CMK (cell line): ENCODE results near the gene TPRKB.
"Not testable (repeated sequence)": the region's sequence is repeated elsewhere in the genome, so short reads cannot be mapped to it uniquely, and the experiment has no call there.

ENCODE experiments used
- DNase-seq: peaks from one replicate; pipeline ENCODE4 v3.0.0-alpha.2; 2010; ENCODE audit warnings: low read depth

The TPRKB gene

DNA sequence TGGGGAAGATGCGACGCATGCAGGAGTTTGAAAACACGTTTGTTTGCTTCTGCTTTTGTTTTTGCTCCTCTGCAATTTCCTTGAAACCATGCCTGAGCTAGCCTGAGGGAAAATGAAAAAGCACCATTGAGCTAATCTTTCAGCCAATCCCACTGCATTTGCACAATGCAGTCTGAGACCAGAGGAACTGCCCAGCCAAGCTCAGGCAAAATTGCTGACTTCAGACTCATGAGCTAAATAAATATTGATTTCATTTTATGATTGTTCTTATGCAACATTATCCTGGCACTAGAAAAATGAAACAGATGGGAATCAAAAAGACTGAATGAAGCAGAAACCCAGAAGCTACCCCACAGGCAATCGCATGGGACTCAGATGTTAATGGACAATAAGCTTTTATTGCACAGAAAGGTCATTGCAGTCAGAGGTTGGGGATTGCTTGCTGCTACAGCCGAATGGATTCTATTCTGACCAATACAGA, 37.0 kb downstream of the TPRKB start:
- DNase-seq, result no peak

- DNase-seq, result no peak
These were observed 37.7 kb downstream of the TPRKB start for GRCh38 chr2:73699437-73699836.

- DNase-seq, result no peak
These were observed 39.0 kb downstream of the TPRKB start for GRCh38 chr2:73698101-73698500.

DNA sequence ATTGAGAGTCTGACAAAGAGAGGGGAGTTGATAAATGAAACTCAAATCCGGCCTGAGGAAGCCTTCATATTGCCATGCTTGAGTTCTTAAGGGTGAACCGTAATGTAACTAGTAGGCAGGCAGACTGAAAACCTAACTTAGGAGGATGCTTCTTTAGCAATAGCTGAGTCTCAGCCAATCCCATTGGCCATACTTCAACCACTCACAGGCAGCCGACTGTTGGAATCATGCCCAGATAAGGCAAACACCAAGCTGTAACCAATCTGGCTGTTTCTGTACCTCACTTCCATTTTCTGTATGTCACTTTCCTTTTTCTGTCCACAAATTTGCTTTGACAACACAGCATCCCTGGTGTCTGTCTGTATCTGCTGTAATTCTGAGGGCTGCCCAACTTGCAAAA, 39.5 kb downstream of the TPRKB start:
- DNase-seq, result no peak

GRCh38 chr2:73696985-73697384, 40.2 kb downstream of the TPRKB start:
- DNase-seq, result not testable (repeated sequence)

DNA sequence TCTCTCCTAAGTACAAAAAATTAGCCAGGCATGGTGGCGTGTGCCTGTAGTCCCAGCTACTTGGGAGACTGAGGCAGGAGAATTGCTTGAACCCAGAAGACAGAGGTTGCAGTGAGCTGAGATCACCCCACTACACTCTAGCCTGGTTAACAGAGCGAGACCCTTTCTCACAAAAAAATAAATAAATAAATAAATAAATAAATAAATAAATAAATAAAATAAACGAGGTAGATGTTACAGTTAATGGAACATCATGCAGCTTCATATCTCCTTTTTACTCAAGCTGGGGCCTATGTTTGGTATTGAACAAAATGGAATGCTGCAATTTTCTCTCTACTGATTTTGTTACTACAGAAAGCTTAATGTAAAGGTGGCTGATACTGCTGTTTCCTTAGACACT, 40.6 kb downstream of the TPRKB start:
- not testable (repeated sequence) for DNase-seq

- DNase-seq, result not testable (repeated sequence)
These were observed 46.6 kb downstream of the TPRKB start for GRCh38 chr2:73690372-73691088.

DNA sequence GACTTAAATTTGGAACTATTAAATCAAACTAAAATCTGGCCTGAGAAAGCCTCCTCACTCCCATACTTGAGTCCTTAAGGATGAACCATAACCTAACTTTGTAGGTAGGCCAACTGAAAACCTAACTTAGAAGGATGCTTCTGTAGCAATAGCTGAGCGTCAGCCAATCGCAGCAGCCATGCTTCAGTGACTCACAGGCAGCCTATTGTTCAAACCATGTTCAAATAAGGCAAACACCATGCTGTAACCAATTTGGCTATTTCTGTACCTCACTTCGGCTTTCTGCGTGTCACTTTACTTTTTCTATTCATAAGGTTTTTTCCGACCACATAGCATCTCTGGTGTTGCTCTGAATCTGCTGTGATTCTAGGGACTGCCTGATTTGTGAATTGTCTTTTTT, 48.7 kb downstream of the TPRKB start:
- DNase-seq, result not testable (repeated sequence)

DNA sequence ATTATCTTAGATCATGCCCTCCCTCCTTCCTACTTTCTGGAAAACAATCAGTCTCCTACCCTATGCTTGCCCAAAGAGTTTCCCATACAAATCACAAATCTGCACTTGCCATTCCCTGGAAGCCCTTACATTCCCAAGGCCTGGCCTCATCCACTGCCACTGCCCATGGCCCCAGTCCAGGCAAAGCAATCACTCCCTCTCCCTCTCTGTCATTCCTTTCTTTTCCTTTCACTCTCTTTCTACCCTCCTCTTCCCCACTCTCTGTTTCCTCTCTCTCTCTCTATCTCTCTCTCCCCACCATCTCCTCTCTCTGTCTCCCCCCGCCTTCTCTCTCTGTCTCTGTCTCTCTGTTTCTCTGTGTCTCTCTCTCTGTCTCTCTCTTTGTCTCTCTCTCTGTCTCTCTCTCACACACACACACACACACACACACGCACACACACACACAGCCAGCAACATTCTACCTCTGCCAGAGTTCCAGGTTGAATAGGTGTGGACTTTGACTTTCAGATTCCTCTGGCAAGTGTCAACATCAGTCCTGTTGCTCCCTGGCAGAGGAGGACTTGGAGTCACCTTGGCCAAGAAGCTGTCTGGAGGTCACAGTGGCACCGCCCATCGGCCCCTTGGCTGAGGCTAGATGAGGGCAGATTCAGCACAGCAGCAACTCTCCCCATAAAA, 51.2 kb downstream of the TPRKB start:
- no peak for DNase-seq

GRCh38 chr2:73684905-73685304, 52.2 kb downstream of the TPRKB start:
- not testable (repeated sequence) for DNase-seq

GRCh38 chr2:73684325-73684724, 52.8 kb downstream of the TPRKB start:
- DNase-seq, result not testable (repeated sequence)

DNA sequence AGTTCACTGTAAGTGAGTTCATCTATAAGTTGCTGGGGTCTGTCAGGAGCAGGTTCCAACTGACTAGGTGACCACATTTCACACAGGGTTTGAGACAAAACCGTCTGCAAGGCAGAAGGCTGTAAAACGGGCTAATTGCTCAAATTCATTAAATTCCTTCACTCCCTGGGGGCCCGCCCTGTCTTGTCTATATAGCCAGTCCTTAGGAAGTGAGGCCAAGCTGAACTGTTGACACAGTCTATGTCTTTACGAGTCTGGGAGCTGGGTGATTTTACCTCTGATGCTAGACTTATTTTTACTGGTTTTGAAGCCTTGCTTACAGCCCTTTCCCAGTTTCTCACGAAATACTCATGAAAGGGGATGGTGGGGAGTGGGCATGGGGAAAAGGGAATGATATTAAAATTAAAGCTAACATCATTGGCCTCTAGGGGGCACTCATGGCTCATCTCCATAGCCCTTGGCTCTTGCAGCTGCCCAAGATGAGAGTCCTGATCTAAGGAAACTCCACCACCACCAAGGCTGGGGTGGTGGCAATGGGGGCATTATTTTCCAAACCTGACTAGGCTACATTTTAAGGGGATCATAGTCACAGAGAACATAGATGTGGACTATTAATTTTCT, 57.1 kb downstream of the TPRKB start:
- DNase-seq, result not testable (repeated sequence)
